Measurements from ENCODE around the gene RIPPLY2. TPM values are rescaled to one million over a fixed set of nuclear protein-coding genes. Genes with fewer than 3 reads are reported as not detected.

The RIPPLY2 gene
- total and polyA plus RNA-seq, 2 donors (not counting 3 experiments of a cell fraction or from before 2014, with no cell fraction given), result 0.25 to 0.53 TPM

- ChIA-PET POLR2A (no interaction called here), CTCF (interaction anchor here (1.0 kb wide), 1 partner anchor 10 kb away, joined by 4 read pairs; the partner anchor contains the start of gene CYB5R4)
- H3K27me3 ChIP-seq (ENCODE audit: control insufficient read depth in 2 of 2, insufficient read depth in 2 of 2, low read length in 2 of 2), result peaks cover 18 to 25% of the 10 kb centered on the region in 2 experiments
- H3K79me2 ChIP-seq (ENCODE audit: control insufficient read depth, insufficient read depth, low read length), result no peaks in the 10 kb centered on the region
- no peaks in the 10 kb centered on the region for H4K20me1 ChIP-seq (replicated peaks; ENCODE audit: control insufficient read depth, extremely low read depth, insufficient read depth, low read length)
- peaks cover 13% of the 10 kb centered on the region for H3K4me1 ChIP-seq (ENCODE audit: control insufficient read depth, extremely low read depth, insufficient read depth, low read length)
- no peak overlapping the region for H3K9ac ChIP-seq (replicated peaks; ENCODE audit: extremely low read depth, insufficient read depth, low read length)
- H3K9me3 ChIP-seq (replicated peaks; ENCODE audit: control insufficient read depth, insufficient read depth, low read length), result no peaks in the 10 kb centered on the region
- no peaks in the 10 kb centered on the region for H3K36me3 ChIP-seq (ENCODE audit: control insufficient read depth in 2 of 2, extremely low read depth in 1 of 2, insufficient read depth in 2 of 2, low read length in 2 of 2)
- H3K9me1 ChIP-seq (replicated peaks; ENCODE audit: control insufficient read depth, extremely low read depth, insufficient read depth, low read length), result no peaks in the 10 kb centered on the region
- H3K4me3 ChIP-seq (replicated peaks in 1 of 3; ENCODE audit: insufficient read depth in 1 of 3, low read depth in 1 of 3, low read length in 3 of 3), result no peak overlapping the region
- no peak overlapping the region for H2AFZ ChIP-seq (ENCODE audit: low read depth, low read length)
- no peak for FAIRE-seq
- dilution Hi-C loops (cut with MboI; ENCODE audit: extremely low pct_ligation_motif_present, low sequenced_read_pairs) (no loop called here), intact Hi-C loops (cut with micrococcal nuclease) (no loop called here)
- TF ChIP-seq CTCF (IDR thresholded peaks at IDR 0.05; ENCODE audit: extremely low read depth in 1 of 2, insufficient read depth in 1 of 2, low read depth in 1 of 2, low read length in 2 of 2) (no peak), POLR2A (IDR thresholded peaks at IDR 0.05; ENCODE audit: low read depth, low read length) (no peak), POLR2AphosphoS5 (IDR thresholded peaks at IDR 0.05; ENCODE audit: insufficient read depth, low read depth, low read length) (no peak), GATA2 (IDR thresholded peaks at IDR 0.05; ENCODE audit: insufficient read depth, insufficient read length, low read depth, low read length) (no peak), FOS (IDR thresholded peaks at IDR 0.05; ENCODE audit: borderline replicate concordance, insufficient read depth, low read length) (no peak), MYC (IDR thresholded peaks at IDR 0.05; ENCODE audit: low read depth, low read length) (no peak), EZH2 (IDR thresholded peaks at IDR 0.05; ENCODE audit: borderline replicate concordance, low read depth, low read length, severe bottlenecking) (no peak), JUN (IDR thresholded peaks at IDR 0.05; ENCODE audit: borderline replicate concordance, insufficient read depth, insufficient read length, low read depth) (no peak)
- TF ChIP-seq, protein P1, sequence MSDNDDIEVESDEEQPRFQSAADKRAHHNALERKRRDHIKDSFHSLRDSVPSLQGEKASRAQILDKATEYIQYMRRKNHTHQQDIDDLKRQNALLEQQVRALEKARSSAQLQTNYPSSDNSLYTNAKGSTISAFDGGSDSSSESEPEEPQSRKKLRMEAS (IDR thresholded peaks at IDR 0.05; ENCODE audit: insufficient read depth, insufficient read length), result no peak
- H3K4me2 ChIP-seq (ENCODE audit: insufficient read depth, low read length), result no peak overlapping the region
- DNase-seq (ENCODE audit: low read depth, low spot score), result no peak
- H3K27ac ChIP-seq (ENCODE audit: insufficient read depth, low read depth, low read length), result no peak overlapping the region
- no TSS peak for BruUV-seq (replicated peaks)
These were observed 4.0 kb upstream of the RIPPLY2 start for GRCh38 chr6:83849127-83849526.
